ENCODE data around the gene IQCE. TPM values are rescaled to one million over a fixed set of nuclear protein-coding genes. Genes with fewer than 3 reads are reported as not detected.

Gene IQCE
- total and polyA plus RNA-seq, 11 donors, result 5.0 to 14.1 (median 10.3) TPM

GRCh38 chr7:2602406-2603043 lies 43.7 kb downstream of the IQCE start:
- no peak overlapping the region for H3K27ac ChIP-seq
- no peaks in the 10 kb centered on the region for H3K27me3 ChIP-seq
- DNase-seq, result no peak
- ATAC-seq, result no peak
- H3K4me1 ChIP-seq, result peaks cover 3 to 36% (median 18%) of the 10 kb centered on the region in 12 donors
- TF ChIP-seq POLR2A (IDR thresholded peaks at IDR 0.05), result no peak
- TF ChIP-seq, protein P1, sequence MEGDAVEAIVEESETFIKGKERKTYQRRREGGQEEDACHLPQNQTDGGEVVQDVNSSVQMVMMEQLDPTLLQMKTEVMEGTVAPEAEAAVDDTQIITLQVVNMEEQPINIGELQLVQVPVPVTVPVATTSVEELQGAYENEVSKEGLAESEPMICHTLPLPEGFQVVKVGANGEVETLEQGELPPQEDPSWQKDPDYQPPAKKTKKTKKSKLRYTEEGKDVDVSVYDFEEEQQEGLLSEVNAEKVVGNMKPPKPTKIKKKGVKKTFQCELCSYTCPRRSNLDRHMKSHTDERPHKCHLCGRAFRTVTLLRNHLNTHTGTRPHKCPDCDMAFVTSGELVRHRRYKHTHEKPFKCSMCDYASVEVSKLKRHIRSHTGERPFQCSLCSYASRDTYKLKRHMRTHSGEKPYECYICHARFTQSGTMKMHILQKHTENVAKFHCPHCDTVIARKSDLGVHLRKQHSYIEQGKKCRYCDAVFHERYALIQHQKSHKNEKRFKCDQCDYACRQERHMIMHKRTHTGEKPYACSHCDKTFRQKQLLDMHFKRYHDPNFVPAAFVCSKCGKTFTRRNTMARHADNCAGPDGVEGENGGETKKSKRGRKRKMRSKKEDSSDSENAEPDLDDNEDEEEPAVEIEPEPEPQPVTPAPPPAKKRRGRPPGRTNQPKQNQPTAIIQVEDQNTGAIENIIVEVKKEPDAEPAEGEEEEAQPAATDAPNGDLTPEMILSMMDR (IDR thresholded peaks at IDR 0.05), result no peak
- intact Hi-C loops (cut with DNase I), result loop anchor here in 1 of 10 donors (5.0 kb wide), 1 partner anchor 45 kb away; no protein-coding TSS in a partner anchor
- H3K36me3 ChIP-seq, result peaks cover 0 to 38% (median 25%) of the 10 kb centered on the region in 9 donors
- no peak overlapping the region for H3K4me3 ChIP-seq
- H3K9me3 ChIP-seq, result no peaks in the 10 kb centered on the region
- 84 to 90% (median 87%) methylated on average over 18 to 19 of the region's 19 CpGs for WGBS, 4 donors

DNA sequence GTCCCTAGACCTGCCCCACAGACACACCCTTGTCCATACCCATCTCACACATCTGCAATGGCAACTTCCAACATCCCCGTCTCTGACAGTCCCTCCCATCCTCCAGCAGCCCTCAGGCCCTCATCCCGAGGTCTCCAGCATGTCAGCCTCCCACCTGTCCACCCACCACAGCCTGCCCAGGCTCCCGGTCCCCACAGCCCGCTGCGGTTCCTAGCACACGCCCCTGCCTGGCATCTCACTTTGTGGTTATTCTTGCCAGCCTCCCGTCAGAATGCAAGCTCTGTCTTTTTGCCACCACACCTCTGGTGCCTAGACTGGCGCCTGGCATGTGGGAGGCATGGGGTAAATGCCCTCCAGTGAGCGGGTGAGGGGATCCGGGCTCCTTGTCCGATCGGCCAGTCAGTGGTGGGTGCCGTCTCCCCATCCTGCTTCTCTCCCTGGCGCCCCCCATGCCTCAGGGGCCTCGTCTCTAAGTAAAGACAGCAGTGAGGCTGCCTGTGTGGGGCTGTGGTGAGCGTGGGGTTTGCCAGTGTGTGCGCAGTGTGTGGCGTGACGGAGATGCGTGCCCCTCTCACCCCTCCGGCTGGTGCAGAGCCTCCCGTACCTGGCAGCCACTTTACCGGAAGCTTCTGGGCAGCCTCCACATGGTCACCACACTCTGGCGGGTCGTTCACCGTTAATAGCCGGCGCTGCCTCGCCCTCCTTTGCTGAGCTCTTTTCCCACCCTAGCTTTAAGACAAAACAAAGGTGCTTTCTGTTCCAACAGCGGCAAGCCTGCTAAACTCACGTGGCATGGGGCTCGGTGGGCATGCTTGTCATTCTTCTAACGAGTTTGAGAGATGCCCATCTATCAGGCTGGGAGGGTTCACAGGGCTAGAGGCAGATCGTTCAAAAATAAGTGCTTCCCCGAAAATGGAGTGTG lies 44.5 kb downstream of the IQCE start:
- TF ChIP-seq, protein P1 (IDR thresholded peaks at IDR 0.05), result no peak
- DNase-seq, result no peak
- peaks cover 0 to 32% (median 24%) of the 10 kb centered on the region in 9 donors for H3K36me3 ChIP-seq
- H3K4me1 ChIP-seq, result peaks cover 3 to 39% (median 26%) of the 10 kb centered on the region in 12 donors
- H3K27ac ChIP-seq, result no peak overlapping the region
- no peaks in the 10 kb centered on the region for H3K27me3 ChIP-seq
- no peaks in the 10 kb centered on the region for H3K9me3 ChIP-seq
- WGBS, 4 donors, result 90 to 95% (median 94%) methylated on average over 29 to 35 of the region's 35 CpGs
- ATAC-seq, result no peak
- H3K4me3 ChIP-seq, result no peak overlapping the region
- intact Hi-C loops (cut with DNase I), result loop anchor here in 1 of 10 donors (5.0 kb wide), 1 partner anchor 44 kb away; no protein-coding TSS in a partner anchor

DNA sequence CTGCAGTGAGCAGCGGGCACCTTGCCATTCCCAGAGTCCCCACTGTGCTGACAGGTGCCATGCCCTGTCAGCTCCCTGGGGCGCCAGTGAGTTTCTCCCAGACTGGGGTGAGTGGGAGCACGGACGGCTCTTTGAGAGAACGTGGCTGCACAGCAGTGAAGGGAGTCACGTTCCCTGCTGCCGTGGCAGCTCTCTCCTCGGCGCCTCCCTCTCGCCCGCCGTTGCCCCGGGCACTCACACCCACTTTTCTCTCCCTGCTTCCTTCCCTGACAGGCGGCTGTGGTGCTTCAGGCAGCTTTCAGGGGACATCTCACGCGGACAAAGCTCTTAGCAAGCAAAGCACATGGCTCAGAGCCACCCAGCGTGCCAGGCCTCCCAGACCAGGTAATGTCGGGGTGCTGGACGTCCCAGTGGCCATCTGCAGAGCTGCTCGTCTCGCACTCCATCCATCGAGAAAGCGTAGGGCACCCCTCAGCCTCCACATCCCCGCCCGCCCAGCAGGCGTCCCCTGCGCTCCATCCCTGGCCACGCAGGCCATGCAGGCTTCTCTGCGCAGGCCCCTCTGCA lies 45.9 kb downstream of the IQCE start:
- DNase-seq (peak in 2 of 5 donors; percentile 79 to 81), ATAC-seq (peak in 3 of 4 donors; percentile 47 to 69 (median 54))
- Histone ChIP-seq H3K9me3 (no peaks in the 10 kb centered on the region), H3K27me3 (no peaks in the 10 kb centered on the region), H3K36me3 (peaks cover 0 to 18% (median 12%) of the 10 kb centered on the region in 9 donors), H3K4me3 (no peak overlapping the region), H3K27ac (peak overlapping the region in 3 of 12 donors; percentile 17 to 65 (median 18)), H3K4me1 (peaks cover 3 to 38% (median 28%) of the 10 kb centered on the region in 12 donors)
- TF ChIP-seq, protein P1 (IDR thresholded peaks at IDR 0.05), result no peak
- intact Hi-C loops (cut with DNase I), result loop anchor here in 4 of 10 donors (5.0 kb wide), 3 partner anchors 38 to 58 kb away; no protein-coding TSS in a partner anchor
- WGBS, 4 donors, result 62 to 77% (median 74%) methylated on average over 24 to 29 of the region's 29 CpGs
